LNCAP (cell line): ENCODE data around the gene HTRA2.

Experiments used
- CTCF ChIP-seq: fragments of 450-650 bp; IDR thresholded peaks from 2 replicates; pipeline ENCODE4 v1.5.1; 2017; ENCODE audit warnings: mild to moderate bottlenecking

The HTRA2 gene

GRCh38 chr2:74528600-74529356 is 955 bp upstream of the HTRA2 start:
- no peak for TF ChIP-seq CTCF

- TF ChIP-seq CTCF = no peak
Observed at GRCh38 chr2:74530239-74531187, 780 bp downstream of the HTRA2 start.

- TF ChIP-seq CTCF = no peak
Observed at GRCh38 chr2:74531666-74532065, 1.9 kb downstream of the HTRA2 start.

- no peak; the same call in 1 of the 2 replicates for TF ChIP-seq CTCF
Observed at GRCh38 chr2:74532222-74532621, 2.5 kb downstream of the HTRA2 start.

GRCh38 chr2:74533464-74533863 is 3.7 kb downstream of the HTRA2 start:
- no peak for TF ChIP-seq CTCF

GRCh38 chr2:74534411-74534810 is 4.7 kb downstream of the HTRA2 start:
- no peak for TF ChIP-seq CTCF

- TF ChIP-seq CTCF = no peak
Observed at GRCh38 chr2:74535440-74535965, 5.8 kb downstream of the HTRA2 start.
